GM19043 (cell line): ENCODE data around the gene SHMT2.
A peak's percentile ranks its signal among the peaks of the same experiment; 100 is the strongest.

Experiments used
- ATAC-seq: cut with Tn5 transposase; IDR thresholded peaks from one replicate; pipeline ENCODE4 v1.9.1; 2021; ENCODE audit warnings: low read depth; ENCODE audit not compliant: unreplicated experiment

SHMT2 gene

DNA sequence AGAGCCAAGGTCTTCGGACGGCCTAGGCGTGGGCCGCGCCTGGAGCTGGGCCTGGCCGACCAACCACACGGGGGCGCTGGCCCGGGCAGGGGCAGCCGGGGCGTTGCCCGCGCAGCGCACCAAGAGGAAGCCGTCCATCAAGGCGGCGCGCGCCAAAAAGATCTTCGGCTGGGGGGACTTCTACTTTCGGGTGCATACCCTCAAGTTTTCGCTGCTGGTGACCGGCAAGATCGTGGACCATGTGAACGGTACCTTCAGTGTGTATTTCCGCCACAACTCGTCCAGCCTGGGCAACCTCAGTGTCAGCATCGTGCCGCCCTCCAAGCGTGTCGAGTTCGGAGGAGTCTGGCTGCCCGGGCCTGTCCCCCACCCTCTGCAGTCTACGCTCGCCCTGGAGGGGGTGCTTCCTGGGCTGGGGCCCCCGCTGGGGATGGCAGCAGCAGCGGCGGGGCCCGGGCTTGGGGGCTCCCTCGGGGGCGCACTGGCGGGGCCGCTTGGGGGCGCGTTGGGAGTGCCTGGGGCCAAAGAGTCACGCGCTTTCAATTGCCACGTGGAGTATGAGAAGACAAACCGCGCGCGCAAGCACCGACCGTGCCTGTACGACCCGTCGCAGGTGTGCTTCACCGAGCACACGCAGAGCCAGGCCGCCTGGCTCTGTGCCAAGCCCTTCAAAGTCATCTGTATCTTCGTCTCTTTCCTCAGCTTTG is 4.4 kb upstream of the SHMT2 start:
- ATAC-seq: peak; percentile 36

DNA sequence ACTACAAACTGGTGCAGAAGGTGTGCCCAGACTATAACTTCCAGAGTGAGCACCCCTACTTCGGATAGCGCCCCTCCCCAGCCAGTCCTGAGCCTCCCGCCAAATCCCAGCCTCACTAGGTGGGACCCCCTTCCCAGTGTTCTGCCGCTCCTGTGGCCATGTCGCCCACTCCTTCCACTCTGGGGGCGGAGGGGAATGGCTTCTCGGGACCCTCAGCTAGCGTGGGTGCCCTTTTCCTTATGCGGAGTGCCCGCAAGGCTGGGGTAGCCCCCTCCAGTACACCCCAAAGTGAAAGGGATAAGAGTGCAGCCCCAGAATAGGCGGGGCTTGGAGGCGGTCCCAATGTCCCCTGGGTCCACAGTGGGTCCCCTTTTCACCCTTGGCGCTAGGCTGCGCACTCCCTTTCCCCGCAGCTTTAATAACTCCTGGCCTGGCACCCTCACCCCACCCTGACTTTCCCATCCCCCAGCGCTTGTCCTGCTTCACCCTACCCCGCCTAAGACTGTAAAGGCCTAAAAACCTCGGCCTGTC is 3.8 kb upstream of the SHMT2 start:
- no peak for ATAC-seq

DNA sequence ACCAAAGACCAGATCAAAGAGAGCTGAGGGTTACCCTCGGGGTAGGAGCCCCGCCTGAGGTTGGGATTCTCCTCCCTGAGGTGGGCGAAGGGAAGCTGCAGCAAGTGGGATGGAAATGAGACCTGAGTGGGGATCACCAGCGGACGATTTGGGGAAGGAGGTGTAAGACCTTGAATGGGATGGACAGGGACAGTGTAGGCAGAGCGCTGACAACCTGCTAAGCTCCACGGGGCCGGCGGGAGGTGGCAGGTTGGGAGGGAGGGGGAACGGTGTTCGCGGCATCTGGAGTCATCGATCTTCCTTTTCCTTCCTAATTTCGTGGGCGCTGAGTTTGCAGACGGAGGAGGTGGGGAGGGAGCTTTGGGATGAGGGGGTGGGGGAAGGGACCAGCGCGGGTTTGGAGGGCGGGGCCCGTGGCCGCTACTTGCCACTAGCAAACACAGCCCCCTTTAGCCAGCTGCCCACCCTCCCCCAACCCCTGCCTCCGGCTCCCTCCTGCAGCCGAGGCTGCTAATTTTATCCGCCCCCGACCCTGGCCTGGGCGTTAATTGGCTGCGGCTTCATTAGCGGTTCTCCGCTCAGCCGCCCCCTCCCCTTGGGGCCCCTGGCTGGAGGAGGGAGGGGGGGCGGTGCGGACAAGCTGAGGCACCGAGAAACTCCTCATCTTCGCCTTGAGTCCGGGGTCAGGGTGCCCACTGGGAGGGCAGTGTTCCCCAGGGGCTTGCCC is 2.8 kb upstream of the SHMT2 start:
- no peak for ATAC-seq

DNA sequence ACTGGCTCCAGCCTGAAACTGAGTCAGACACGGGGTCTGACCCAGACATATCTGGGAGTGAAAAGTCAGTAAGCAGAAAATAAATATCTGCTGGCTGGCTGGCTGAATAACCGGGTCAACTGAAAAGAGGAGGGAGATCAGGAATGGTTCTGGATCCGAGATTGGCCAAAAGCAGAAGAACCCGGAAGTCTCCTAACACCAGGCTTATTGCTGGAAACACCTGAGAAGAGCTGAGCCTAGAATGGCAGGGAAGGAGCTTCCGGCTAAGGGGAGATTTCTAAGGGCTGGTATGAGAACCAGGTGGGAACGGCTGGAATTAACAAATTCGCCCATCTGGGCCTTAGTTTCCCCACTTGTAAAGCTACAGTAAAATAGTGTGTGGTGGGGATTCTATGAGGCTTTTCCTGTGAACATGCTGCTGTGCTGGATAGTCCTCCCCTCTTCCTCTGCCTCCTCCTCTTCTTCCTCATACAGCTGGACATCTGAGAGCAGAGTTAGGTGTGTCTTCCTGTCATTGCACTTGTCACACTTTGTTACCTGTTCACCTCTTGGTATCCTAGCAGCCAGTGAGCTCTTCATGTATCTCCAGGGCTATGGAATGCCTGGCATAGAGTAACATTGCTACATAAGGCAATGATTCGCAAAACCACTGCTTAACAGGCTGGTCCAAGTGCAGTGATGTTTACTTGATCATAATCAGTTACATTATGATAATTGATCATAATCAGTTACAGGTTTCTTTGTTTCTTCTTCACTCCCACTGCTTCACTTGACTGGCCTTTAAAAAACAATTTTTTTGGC is 2.0 kb upstream of the SHMT2 start:
- ATAC-seq: no peak

- no peak for ATAC-seq
Measured at GRCh38 chr12:57229046-57229633, 371 bp upstream of the SHMT2 start.

- ATAC-seq: no peak
Measured at GRCh38 chr12:57230381-57231155, 1.1 kb downstream of the SHMT2 start.

GRCh38 chr12:57231276-57232021 is 1.9 kb downstream of the SHMT2 start:
- ATAC-seq: no peak

- no peak for ATAC-seq
Measured at GRCh38 chr12:57232156-57232756, 2.7 kb downstream of the SHMT2 start.

GRCh38 chr12:57233357-57234232 is 4.1 kb downstream of the SHMT2 start:
- ATAC-seq: no peak

- ATAC-seq: no peak
Measured at GRCh38 chr12:57234233-57234570, 4.7 kb downstream of the SHMT2 start.

DNA sequence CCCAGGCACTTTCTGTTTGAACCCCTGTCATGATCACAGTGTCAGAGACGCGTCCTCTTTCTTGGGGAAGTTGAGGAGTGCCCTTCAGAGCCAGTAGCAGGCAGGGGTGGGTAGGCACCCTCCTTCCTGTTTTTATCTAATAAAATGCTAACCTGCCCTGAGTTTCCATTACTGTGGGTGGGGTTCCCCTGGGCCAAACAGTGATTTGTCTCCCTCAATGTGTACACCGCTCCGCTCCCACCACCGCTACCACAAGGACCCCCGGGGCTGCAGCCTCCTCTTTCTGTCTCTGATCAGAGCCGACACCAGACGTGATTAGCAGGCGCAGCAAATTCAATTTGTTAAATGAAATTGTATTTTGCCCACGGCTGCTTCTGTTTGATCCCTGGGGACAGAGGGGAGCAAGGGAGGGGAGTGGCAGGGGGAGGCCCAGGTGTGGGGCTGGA is 5.1 kb downstream of the SHMT2 start:
- ATAC-seq: no peak

DNA sequence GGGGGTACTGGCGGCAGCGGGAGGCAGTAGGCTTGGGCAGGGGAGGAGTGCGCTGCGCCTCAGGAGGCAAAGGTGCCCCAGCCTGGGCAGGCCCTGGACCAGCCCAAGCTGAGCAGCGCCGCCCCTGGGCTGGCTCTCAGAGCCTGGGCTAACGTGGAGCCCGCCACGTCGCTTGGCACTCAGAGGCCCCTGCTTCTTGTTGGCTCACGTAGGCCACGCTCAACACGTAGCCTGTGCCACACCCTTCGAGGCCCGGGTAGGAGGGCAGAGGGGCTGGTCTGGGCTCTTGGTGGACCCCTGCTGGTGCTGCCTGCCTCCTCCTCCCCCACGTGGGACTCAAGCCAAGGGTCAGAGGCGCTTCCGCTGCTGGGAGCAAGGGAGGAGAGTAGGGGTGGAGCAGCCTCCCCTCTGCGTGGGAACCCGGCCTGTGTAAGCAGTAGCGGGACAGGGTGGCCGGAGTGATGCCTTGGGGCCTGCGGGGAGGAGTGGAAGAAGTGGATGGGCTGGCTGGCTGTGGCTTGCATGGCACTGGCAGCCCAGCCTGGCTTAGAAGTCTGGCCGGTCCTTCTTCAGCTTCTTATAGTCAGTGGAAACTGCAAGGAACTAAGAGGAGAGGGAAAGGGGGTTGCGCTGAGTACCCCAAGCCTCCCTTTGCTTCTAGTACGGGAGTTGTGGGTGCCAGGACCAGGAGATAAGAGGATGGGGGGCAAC is 5.7 kb downstream of the SHMT2 start:
- ATAC-seq: no peak

DNA sequence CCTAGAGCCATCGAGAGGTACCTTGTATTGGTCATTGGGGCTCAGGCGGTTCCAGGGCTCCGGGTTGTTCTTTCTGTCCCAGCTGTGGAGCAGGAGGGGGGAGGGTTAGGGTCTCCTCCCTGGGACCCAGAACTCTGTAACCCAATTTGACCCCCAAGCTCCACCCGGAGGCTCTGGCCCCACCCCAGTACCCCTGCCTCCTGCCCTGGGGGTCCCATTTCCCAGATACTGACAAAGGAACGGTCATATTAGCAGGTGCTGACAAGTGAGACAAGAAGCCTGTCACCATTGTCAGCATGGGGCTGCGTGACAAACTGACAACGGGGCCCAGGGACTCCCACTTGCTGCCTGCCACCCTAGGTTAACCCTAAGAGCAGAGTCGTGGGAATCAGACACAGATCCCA is 6.2 kb downstream of the SHMT2 start:
- no peak for ATAC-seq

DNA sequence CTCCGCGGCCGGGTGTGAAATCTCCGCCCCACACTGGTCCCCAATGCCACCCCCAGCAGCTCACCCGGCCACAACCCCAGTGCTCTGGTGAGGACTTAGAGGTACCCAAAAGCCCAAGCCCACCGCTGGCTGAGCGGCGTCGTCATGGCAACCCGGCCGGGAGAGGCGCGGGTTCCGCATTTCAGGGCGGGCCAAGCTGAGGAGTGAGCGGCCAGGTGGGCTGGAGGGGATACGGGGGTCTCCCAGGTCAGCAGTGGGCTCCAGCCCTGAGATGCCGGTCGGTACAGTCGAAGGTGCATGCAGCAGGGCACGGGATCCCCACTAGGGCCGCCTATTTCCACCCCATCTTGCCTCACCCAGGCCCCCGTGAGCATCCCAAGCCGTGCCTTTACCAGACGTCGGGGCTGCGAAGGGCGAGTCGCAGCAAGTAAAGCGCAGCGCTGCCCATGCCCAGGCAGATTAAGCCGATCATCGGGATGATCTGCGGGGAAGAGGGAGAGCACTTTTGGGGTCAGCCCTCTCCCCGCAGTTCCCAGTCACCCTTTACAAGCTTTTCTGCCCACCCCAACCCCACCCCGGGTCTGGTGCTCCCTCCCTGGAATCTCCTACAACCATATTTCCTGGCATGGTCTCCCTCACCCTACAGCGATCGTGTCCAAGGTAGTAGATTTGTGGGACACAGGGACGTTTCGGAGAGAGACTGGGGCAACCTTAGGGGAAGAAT is 6.9 kb downstream of the SHMT2 start:
- ATAC-seq: no peak

DNA sequence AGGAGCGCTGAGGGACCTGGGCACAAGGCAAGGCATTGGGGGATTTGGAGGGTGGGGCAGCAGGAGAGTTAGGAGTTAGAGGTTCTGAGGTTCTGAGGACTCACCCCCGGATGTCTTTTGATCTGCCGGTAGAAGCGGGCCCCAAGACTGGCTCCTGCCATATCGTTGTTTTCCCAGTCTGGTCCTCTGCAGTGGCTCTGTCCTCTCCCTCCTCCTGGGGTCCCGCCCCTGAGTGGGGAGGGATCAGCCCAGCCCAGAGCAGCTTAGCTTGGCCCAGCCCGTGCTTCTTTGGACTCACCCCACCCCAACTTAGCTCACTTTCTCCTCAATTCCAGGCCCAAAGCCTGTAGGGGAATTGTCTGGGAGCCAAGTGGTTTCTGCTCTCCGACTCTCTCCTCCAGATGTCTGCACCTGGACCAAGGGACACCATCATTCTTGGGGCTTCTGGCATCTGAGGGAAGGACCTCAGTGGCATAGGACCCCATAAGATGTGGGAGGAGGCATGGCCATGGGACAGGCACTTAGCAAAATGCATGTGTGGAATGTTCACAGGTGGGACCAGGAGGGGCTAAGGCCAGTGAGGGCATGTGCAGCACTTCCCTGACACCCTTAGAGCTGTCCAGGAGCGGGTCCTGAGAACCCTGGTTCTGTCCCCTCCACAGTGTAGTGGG is 7.5 kb downstream of the SHMT2 start:
- no peak for ATAC-seq

GRCh38 chr12:57237596-57237931 is 8.1 kb downstream of the SHMT2 start:
- ATAC-seq: no peak
